ENCODE measurements around the gene GPC6.

GPC6 gene

GRCh38 chr13:93284064-93284463, 57.5 kb downstream of the GPC6 start:
- no peak overlapping the region for H3K4me3 ChIP-seq (replicated peaks; ENCODE audit: low read depth, low read length)
- no peak for TF ChIP-seq CTCF (IDR thresholded peaks at IDR 0.05; ENCODE audit: low read length, missing control alignments)
- no peak for DNase-seq (ENCODE audit: low read depth)

- no peak overlapping the region for H3K4me3 ChIP-seq (replicated peaks; ENCODE audit: low read depth, low read length)
- TF ChIP-seq CTCF (IDR thresholded peaks at IDR 0.05; ENCODE audit: low read length, missing control alignments) = no peak
- no peak for DNase-seq (ENCODE audit: low read depth)
Measured at GRCh38 chr13:93286047-93286446, 59.4 kb downstream of the GPC6 start.

GRCh38 chr13:93289053-93289452, 62.4 kb downstream of the GPC6 start:
- no peak for TF ChIP-seq CTCF (IDR thresholded peaks at IDR 0.05; ENCODE audit: low read length, missing control alignments)
- no peak for DNase-seq (ENCODE audit: low read depth)
- no peak overlapping the region for H3K4me3 ChIP-seq (replicated peaks; ENCODE audit: low read depth, low read length)

- H3K4me3 ChIP-seq (replicated peaks; ENCODE audit: low read depth, low read length) = no peak overlapping the region
- no peak for TF ChIP-seq CTCF (IDR thresholded peaks at IDR 0.05; ENCODE audit: low read length, missing control alignments)
- DNase-seq (ENCODE audit: low read depth) = no peak
Measured at GRCh38 chr13:93289842-93290241, 63.2 kb downstream of the GPC6 start.

- peak; percentile 18 for DNase-seq (ENCODE audit: low read depth)
- TF ChIP-seq CTCF (IDR thresholded peaks at IDR 0.05; ENCODE audit: low read length, missing control alignments) = no peak
Measured at GRCh38 chr13:93290503-93290902, 63.9 kb downstream of the GPC6 start.

GRCh38 chr13:93292366-93292765, 65.8 kb downstream of the GPC6 start:
- TF ChIP-seq CTCF (IDR thresholded peaks at IDR 0.05; ENCODE audit: low read length, missing control alignments) = no peak
- no peak for DNase-seq (ENCODE audit: low read depth)
- H3K4me3 ChIP-seq (replicated peaks; ENCODE audit: low read depth, low read length) = no peak overlapping the region

More at GRCh38 chr13:93290503-93290902, 63.9 kb downstream of the GPC6 start:
- H3K4me3 ChIP-seq (replicated peaks; ENCODE audit: low read depth, low read length) = no peak overlapping the region

GRCh38 chr13:93293710-93294109, 67.1 kb downstream of the GPC6 start:
- H3K4me3 ChIP-seq (replicated peaks; ENCODE audit: low read depth, low read length) = no peak overlapping the region
- no peak for TF ChIP-seq CTCF (IDR thresholded peaks at IDR 0.05; ENCODE audit: low read length, missing control alignments)
- no peak for DNase-seq (ENCODE audit: low read depth)
